AG04449 (cell line): ENCODE results near the gene AGPAT2.

Experiments
- CTCF ChIA-PET: fragments of 350-600 bp; formaldehyde crosslinking; extraction: SDS; loops from one replicate; lab custom pipeline; 2021; ENCODE audit warnings: antibody characterized with exemption; lab: Yijun Ruan, JAX
- POLR2A ChIA-PET: fragments of 400-600, 350-600 bp; formaldehyde crosslinking; extraction: SDS; loops from one replicate; lab custom pipeline; 2020; ENCODE audit warnings: antibody characterized with exemption, inconsistent platforms; lab: Yijun Ruan, JAX
- DNase-seq: peaks from one replicate; pipeline ENCODE4 v3.0.0-alpha.2; 2010; ENCODE audit warnings: low read depth, low spot score
- H3K4me3 ChIP-seq: 2 replicates; pipeline ENCODE4 v1.5.1; 2011; ENCODE audit warnings: low read depth, mild to moderate bottlenecking, control low read depth, low read length
- TF ChIP-seq, protein P1 (sequence below): IDR thresholded peaks from one replicate; pipeline ENCODE4 v1.5.1; 2011; ENCODE audit warnings: mild to moderate bottlenecking, moderate library complexity, low read length, control low read depth, inconsistent platforms; ENCODE audit not compliant: insufficient read depth; ENCODE audit errors: missing control alignments

The AGPAT2 gene

DNA sequence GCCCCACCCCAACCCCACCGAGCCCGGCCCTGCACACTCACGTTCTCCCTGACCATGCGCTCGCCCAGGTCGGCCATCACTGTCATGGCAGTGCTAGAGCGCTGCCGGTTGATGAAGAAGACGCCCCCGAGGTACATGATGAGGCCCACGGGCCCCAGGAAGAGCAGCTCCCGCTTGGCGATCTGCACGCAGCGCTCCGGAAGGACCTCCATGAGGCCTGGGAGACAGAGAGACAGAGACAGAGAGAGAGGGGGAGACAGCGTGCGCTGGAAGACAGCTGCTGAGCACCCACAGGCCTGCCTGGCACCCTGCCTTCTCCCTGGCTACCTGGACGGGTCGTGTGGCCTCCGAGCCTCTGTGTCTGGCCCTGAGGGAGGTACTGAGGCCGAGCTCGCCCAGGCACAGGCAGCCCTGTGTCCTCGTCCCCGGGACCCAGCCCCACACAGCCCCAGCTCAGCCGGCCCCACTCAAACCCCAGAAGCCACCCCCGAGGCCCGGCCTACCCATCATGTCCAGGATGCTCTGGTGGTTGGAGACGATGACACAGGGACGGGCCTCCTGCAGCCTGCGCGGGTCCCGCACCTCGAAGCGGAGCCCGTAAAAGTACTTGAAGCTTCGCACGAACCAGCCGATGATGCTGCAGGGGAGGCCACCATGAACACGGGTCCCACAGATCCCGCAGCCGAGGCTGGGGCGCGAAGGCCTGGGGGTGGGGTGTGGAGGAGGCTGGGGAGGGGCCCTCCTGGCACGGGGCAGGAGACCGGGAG lies 10.2 kb downstream of the AGPAT2 start:
- DNase-seq, result no peak
- TF ChIP-seq, protein P1, sequence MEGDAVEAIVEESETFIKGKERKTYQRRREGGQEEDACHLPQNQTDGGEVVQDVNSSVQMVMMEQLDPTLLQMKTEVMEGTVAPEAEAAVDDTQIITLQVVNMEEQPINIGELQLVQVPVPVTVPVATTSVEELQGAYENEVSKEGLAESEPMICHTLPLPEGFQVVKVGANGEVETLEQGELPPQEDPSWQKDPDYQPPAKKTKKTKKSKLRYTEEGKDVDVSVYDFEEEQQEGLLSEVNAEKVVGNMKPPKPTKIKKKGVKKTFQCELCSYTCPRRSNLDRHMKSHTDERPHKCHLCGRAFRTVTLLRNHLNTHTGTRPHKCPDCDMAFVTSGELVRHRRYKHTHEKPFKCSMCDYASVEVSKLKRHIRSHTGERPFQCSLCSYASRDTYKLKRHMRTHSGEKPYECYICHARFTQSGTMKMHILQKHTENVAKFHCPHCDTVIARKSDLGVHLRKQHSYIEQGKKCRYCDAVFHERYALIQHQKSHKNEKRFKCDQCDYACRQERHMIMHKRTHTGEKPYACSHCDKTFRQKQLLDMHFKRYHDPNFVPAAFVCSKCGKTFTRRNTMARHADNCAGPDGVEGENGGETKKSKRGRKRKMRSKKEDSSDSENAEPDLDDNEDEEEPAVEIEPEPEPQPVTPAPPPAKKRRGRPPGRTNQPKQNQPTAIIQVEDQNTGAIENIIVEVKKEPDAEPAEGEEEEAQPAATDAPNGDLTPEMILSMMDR, result no peak
- no peak overlapping the region for H3K4me3 ChIP-seq
- CTCF ChIA-PET, result interaction anchor here (1.0 to 1.7 kb wide), 3 partner anchors 9 to 12 kb away, joined by 3 read pairs; no protein-coding TSS in a partner anchor
- POLR2A ChIA-PET, result no interaction called here

DNA sequence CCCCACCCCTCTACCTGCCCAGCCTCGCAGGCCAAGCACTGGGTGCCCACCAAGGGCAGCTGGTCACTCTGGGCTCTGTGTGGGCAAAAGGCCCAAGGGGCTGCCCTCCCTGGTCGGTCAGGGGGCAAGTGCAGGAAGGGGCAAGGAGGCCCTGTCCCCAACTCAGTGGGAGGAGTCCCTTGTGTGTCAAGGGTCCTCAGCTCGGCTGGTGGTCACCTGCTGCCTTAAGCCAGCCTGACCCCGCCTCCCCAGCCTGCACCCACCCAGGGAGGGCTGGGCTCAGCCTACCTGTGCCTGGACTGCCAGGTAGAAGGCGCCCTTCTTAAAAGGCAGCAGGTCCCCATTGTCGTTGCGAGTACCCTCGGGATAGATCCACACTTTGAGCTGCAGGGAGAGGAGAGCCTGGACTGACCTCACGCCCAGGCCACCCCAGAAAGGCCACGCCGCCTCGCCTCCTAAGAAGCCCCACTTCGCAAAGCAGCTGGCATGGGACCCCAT lies 10.9 kb downstream of the AGPAT2 start:
- DNase-seq, result no peak
- ChIA-PET CTCF (interaction anchor here (0.7 to 1.7 kb wide), 4 partner anchors 9 to 19 kb away, joined by 3 read pairs; no protein-coding TSS in a partner anchor), POLR2A (interaction anchor here (0.9 to 1.1 kb wide), 2 partner anchors 11 to 52 kb away, joined by 3 read pairs; partner anchors contain the start of gene AGPAT2)
- TF ChIP-seq, protein P1, result no peak
- H3K4me3 ChIP-seq, result no peak overlapping the region

DNA sequence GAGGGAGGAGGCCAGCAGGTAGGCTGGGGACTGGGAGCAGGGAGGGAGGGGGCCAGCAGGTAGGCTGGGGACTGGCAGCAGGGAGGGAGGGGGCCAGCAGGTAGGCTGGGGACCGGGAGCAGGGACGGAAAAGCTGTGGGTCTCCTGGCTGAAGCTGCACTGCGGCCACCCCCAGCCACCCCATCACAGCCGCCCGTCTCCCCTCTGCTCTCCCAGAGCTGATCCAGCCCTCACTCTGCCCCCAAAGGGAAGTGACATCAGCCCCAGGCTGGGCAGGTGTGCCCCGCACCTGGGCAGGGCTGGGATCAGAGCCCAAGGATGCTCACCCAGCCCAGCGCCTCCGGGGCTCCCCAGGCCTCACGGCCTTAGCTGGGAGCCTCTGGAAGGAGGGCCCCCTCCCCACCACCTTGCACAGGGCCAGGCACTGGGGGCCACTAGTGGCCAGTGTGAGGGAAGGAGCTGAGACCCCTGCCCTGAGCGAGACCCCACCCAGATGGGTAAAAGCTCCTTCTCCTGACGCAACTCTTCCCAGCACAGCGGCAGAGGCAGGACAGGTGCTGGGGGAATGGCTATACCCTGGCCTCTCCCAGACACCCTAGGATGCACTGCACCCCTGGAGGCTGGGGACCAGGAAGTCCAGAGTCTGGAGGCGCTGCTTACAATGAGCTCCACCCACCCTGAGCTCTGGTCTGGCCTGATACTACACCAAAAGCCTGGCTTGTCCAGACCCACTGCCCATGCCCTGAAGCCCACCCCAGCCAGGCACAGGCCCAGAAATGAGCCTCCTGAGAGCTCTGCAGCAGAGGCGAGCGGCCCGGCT lies 11.6 kb downstream of the AGPAT2 start:
- DNase-seq, result no peak
- no peak overlapping the region for H3K4me3 ChIP-seq
- TF ChIP-seq, protein P1, result no peak
- ChIA-PET CTCF (interaction anchor here (0.7 to 1.7 kb wide), 7 partner anchors 8 to 20 kb away, joined by 3 to 4 read pairs (median 3); partner anchors contain the start of gene AGPAT2), POLR2A (interaction anchor here (0.9 to 1.1 kb wide), 3 partner anchors 12 to 53 kb away, joined by 3 read pairs; partner anchors contain the start of gene AGPAT2)

DNA sequence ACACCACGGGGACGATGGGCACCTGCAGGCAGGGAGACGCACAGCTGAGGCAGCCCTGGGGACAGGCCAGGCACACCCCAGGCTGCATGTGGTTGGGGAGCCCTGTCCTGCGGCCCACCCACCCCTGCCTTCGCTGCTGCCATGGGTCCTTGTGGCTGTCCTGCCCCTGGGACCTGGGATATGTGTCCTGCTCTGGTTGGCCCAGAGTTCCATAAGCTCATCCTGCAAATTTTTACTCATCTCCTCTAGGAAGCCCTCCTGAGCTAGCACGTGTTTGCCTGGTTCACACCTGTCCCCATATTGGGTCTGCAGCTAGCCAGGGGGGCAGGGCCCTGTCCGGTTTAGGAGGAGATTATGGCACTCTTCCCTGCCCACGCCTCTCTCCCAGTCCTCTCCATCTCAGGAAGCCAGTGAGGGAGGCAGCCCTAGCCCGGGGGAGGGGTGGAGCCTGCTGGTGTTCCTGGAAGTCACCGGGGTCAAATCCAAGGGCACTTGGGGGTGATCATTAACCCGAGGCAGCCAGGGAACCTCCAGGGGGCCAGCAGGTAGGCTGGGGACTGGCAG lies 12.4 kb downstream of the AGPAT2 start:
- H3K4me3 ChIP-seq, result no peak overlapping the region
- ChIA-PET CTCF (interaction anchor here (1.0 to 1.8 kb wide), 5 partner anchors 10 to 190 kb away, joined by 3 to 4 read pairs (median 4); partner anchors contain the start of gene AGPAT2), POLR2A (interaction anchor here (1.1 kb wide), 1 partner anchor 53 kb away, joined by 3 read pairs; no protein-coding TSS in a partner anchor)
- TF ChIP-seq, protein P1, result no peak
- no peak for DNase-seq

DNA sequence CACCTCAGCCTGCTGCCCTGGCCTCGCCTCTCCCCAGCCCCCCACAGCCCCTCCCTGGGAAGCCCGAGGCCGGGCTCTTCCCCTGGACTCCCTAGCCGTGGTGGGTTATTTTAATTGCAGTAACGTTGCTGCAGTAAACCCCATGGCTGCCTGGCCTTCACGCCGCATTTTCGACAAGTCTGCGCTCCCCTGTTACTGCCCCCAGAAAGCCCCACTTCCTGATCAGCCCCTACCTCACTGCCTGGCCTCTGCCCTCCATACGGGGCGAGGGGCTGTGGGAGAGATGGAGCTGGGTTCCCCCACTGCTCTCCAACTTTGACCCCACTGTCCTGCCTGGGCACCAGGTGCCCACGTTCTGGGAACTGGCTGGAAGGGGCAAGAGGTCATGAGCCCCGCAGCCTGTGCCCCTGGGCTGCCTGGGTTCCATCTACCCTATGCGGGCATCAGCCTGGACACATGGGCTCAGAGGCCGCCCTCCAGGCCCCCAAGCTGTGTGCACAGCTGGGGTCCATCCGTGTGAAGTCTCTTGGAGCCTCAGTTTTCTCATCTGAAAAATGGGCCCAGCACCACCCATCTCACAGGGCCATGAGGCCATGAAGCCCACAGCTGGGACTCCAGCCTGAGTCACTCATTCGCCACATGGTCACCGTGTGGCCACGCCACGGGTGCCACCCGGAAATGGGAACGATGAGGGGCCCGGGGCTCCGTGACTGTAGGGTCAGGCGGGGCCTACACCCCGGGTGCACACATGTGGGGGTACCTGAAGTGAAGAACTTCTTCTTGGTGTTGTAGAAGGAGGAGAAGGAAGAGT lies 13.1 kb downstream of the AGPAT2 start:
- no peak overlapping the region for H3K4me3 ChIP-seq
- TF ChIP-seq, protein P1, result no peak
- ChIA-PET CTCF (interaction anchor here (1.0 to 2.8 kb wide), 7 partner anchors 9 to 189 kb away, joined by 3 to 21 read pairs (median 4); partner anchors contain the start of gene AGPAT2), POLR2A (interaction anchor here (1.1 kb wide), 1 partner anchor 54 kb away, joined by 3 read pairs; no protein-coding TSS in a partner anchor)
- DNase-seq, result no peak
